NT2/D1 (cell line): ENCODE data around the gene PARP14.

ENCODE experiments used
- SUZ12 ChIP-seq: IDR thresholded peaks from 2 replicates; pipeline ENCODE4 v1.6.1; 2011; ENCODE audit not compliant: insufficient read length, insufficient read depth; ENCODE audit errors: extremely low read depth
- YY1 ChIP-seq: IDR thresholded peaks from 2 replicates; pipeline ENCODE4 v1.6.1; 2011; ENCODE audit not compliant: insufficient read length, insufficient read depth
- ZNF274 ChIP-seq: IDR thresholded peaks from 2 replicates; pipeline ENCODE4 v1.6.1; 2011; ENCODE audit warnings: mild to moderate bottlenecking, low read depth, low read length

DNA sequence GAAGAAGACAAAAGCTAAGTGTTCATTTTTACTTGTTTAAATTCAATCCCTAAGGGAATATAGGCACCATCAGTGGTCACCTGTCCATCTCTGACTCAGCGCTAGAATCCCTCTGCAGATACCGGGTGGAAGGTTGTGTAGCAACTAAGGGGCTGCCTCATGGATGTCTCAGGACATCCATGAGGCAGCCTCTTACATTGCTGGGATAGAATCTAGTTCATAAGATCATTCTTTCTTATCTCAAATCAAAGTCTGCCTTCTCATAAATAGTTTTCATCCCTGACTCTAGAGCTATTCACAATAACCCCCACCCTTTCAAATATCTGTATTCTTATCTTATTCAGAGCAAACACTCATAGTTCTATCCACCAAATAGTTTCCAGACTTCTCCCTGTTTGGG, 74.9 kb downstream of the PARP14 start:
- TF ChIP-seq YY1: no peak
- no peak for TF ChIP-seq ZNF274
- TF ChIP-seq SUZ12: no peak
